HepG2 (cell line): ENCODE measurements around the gene SDC4. TPM values are rescaled to one million over a fixed set of nuclear protein-coding genes. Genes with fewer than 3 reads are reported as not detected.

Experiments
- BRF2 ChIP-seq: sonication (generic); formaldehyde crosslinking; IDR thresholded peaks from 2 replicates; pipeline ENCODE4 v1.8.1; 2022; ENCODE audit warnings: mild to moderate bottlenecking, missing genetic modification reagents
- GTF2F1 ChIP-seq: fragments of 150-350 bp; IDR thresholded peaks from 2 replicates; pipeline ENCODE4 v1.6.1; 2014; ENCODE audit warnings: low read length
- KLF15 ChIP-seq: sonication (generic); formaldehyde crosslinking; IDR thresholded peaks from 2 replicates; pipeline ENCODE4 v1.8.1; 2023; ENCODE audit warnings: borderline replicate concordance, mild to moderate bottlenecking, inconsistent platforms, missing genetic modification reagents, mixed read lengths
- NFKB2 ChIP-seq: sonication (generic); formaldehyde crosslinking; IDR thresholded peaks from 2 replicates; pipeline ENCODE4 v1.4.0; 2020; ENCODE audit warnings: missing genetic modification reagents, borderline replicate concordance
- NFRKB ChIP-seq: fragments of 450-650 bp; IDR thresholded peaks from 2 replicates; pipeline ENCODE4 v1.6.1; 2017
- RNF2 ChIP-seq: fragments of 450-650 bp; conservative IDR thresholded peaks from 2 replicates; pipeline ENCODE4 v1.6.1; 2016; ENCODE audit warnings: low read depth
- RNF219 ChIP-seq: sonication (generic); formaldehyde crosslinking; IDR thresholded peaks from 2 replicates; pipeline ENCODE4 v1.5.0; 2020; ENCODE audit warnings: mild to moderate bottlenecking, missing genetic modification reagents
- SKI ChIP-seq: fragments of 450-650 bp; IDR thresholded peaks from one replicate; pipeline ENCODE4 v1.6.1; 2018; ENCODE audit warnings: mild to moderate bottlenecking; ENCODE audit not compliant: partially characterized antibody
- ZSCAN31 ChIP-seq: sonication (generic); formaldehyde crosslinking; IDR thresholded peaks from 2 replicates; pipeline ENCODE4 v1.5.0; 2020; ENCODE audit warnings: low read depth, mild to moderate bottlenecking, missing genetic modification reagents
- polyA plus RNA-seq, 8 experiments: library from polyadenylated mRNA; depleted of rRNA in 3 of 8; stranded (reverse) in 7 of 8; unstranded in 1 of 8; fragments of >200 nt; fragmentation: Illumina TruSeq in 4 of 8; extraction: Trizol in 4 of 8; gene quantifications; 2 replicates each; pipeline versions ENCODE4 v1.2.1 to v1.2.3, GENCODE V29; 2011 to 2016; ENCODE audit warnings: low read depth in 4 of 8, missing spikeins in 1 of 8, mixed read lengths in 1 of 8; ENCODE audit not compliant: insufficient read depth in 1 of 8
- total RNA-seq, 5 experiments: library from RNA; depleted of rRNA; stranded (reverse); fragments of >200 nt; fragmentation: Illumina TruSeq; extraction: Trizol; gene quantifications; 2 replicates each; pipeline ENCODE4 v1.2.3, GENCODE V29; 2016; ENCODE audit warnings: low read depth in 1 of 5

SDC4 gene
- total and polyA plus RNA-seq, 2 of the 13 experiments (the other 11 are each of a cell fraction or from before 2014, with no cell fraction given): 49.0 to 65.1 TPM

- TF ChIP-seq NFKB2 (CRISPR knock-in tag) (no peak), SKI (peak; percentile 98), KLF15 (CRISPR knock-in tag) (no peak), BRF2 (CRISPR knock-in tag) (no peak), ZSCAN31 (CRISPR knock-in tag) (peak; percentile 55; the same call in 1 of the 2 replicates), RNF219 (CRISPR knock-in tag) (no peak), RNF2 (no peak), NFRKB (no peak), GTF2F1 (no peak)
These were observed 4.6 kb downstream of the SDC4 start (continued) for GRCh38 chr20:45343532-45344167.
